Measurements from ENCODE around the gene LUC7L3.

The LUC7L3 gene

DNA sequence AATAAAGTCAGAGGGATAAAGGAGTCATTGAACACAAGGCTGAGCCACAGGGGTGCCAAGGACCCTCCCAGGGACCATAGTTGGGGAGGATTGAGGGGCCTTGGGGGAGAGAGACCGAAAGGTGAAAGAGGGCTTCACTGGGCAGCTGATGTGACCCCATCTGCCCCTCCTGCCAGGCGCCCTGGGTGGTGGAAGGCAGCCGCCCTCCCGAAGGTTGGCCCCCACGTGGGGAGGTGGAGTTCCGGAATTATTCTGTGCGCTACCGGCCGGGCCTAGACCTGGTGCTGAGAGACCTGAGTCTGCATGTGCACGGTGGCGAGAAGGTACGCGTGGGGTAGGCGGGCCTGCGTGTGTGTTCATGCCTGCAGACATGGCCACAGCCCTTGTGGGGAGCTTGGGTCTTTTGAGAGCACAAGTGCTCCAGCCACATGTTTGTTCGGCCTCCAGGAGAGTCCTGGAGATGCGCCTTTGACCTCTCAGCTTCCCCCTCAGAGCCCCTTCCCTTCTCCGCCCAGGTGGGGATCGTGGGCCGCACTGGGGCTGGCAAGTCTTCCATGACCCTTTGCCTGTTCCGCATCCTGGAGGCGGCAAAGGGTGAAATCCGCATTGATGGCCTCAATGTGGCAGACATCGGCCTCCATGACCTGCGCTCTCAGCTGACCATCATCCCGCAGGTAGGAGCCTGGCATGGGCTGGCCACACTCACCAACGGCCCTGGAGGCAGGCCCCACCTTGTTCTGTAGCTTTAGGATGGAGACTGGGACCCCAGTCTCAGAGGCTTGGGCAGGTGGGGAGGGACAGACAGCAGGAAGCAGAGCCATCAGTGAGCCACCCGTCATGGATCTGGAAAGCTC, 35.7 kb upstream of the LUC7L3 start:
- TF ChIP-seq, protein P1, sequence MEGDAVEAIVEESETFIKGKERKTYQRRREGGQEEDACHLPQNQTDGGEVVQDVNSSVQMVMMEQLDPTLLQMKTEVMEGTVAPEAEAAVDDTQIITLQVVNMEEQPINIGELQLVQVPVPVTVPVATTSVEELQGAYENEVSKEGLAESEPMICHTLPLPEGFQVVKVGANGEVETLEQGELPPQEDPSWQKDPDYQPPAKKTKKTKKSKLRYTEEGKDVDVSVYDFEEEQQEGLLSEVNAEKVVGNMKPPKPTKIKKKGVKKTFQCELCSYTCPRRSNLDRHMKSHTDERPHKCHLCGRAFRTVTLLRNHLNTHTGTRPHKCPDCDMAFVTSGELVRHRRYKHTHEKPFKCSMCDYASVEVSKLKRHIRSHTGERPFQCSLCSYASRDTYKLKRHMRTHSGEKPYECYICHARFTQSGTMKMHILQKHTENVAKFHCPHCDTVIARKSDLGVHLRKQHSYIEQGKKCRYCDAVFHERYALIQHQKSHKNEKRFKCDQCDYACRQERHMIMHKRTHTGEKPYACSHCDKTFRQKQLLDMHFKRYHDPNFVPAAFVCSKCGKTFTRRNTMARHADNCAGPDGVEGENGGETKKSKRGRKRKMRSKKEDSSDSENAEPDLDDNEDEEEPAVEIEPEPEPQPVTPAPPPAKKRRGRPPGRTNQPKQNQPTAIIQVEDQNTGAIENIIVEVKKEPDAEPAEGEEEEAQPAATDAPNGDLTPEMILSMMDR (IDR thresholded peaks at IDR 0.05; ENCODE audit: low read depth, low read length), result no peak
- no peak overlapping the region for H3K4me3 ChIP-seq (replicated peaks in 1 of 2; ENCODE audit: low read depth in 2 of 2, low read length in 2 of 2)
- DNase-seq (ENCODE audit: low read depth in 2 of 2), result no peak

DNA sequence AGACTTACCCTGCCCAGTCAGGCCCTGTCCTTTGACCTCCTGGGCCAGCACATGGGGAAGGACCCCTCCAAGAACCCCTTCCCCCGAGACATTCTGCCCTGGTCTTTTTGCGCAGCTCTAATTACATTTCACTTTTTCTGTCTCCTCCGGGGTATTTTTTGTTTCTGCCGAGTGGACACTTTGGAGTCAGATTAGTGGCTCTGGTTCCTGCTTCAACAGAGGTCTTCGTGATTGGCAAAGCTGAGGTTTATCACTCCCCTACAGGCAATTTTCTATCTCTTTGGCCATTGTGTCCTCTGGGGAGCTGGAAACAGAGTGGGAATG, 35.2 kb upstream of the LUC7L3 start:
- no peak overlapping the region for H3K4me3 ChIP-seq (replicated peaks in 1 of 2; ENCODE audit: low read depth in 2 of 2, low read length in 2 of 2)
- DNase-seq (ENCODE audit: low read depth in 2 of 2), result no peak
- TF ChIP-seq, protein P1 (IDR thresholded peaks at IDR 0.05; ENCODE audit: low read depth, low read length), result no peak

- no peak overlapping the region for H3K4me3 ChIP-seq (replicated peaks in 1 of 2; ENCODE audit: low read depth in 2 of 2, low read length in 2 of 2)
- DNase-seq (ENCODE audit: low read depth in 2 of 2), result no peak
- TF ChIP-seq, protein P1 (IDR thresholded peaks at IDR 0.05; ENCODE audit: low read depth, low read length), result no peak
Observed at GRCh38 chr17:50684612-50685333, 34.6 kb upstream of the LUC7L3 start.

DNA sequence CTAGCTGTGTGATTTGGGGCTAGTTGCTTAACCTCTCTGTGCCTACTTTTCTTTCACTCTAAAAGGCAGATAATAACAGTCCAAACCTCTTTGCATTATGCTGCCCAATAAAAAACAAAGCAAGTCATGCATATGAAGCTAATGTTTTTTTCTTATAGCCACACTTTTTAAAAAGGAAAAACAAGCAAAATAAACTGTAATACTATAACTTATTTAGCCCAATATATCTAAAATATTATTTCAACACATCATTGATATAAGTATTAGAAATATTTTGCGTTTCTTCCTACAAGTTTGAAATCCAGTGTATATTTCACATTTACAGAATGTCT, 34.1 kb upstream of the LUC7L3 start:
- TF ChIP-seq, protein P1 (IDR thresholded peaks at IDR 0.05; ENCODE audit: low read depth, low read length), result no peak
- no peak for DNase-seq (ENCODE audit: low read depth in 2 of 2)
- H3K4me3 ChIP-seq (replicated peaks in 1 of 2; ENCODE audit: low read depth in 2 of 2, low read length in 2 of 2), result no peak overlapping the region

- H3K4me3 ChIP-seq (replicated peaks in 1 of 2; ENCODE audit: low read depth in 2 of 2, low read length in 2 of 2), result no peak overlapping the region
- no peak for DNase-seq (ENCODE audit: low read depth in 2 of 2)
- TF ChIP-seq, protein P1 (IDR thresholded peaks at IDR 0.05; ENCODE audit: low read depth, low read length), result no peak
Observed at GRCh38 chr17:50685691-50686493, 33.5 kb upstream of the LUC7L3 start.

GRCh38 chr17:50686494-50687199, 32.8 kb upstream of the LUC7L3 start:
- TF ChIP-seq, protein P1 (IDR thresholded peaks at IDR 0.05; ENCODE audit: low read depth, low read length), result no peak
- DNase-seq (ENCODE audit: low read depth in 2 of 2), result peak; percentile 48 to 81
- H3K4me3 ChIP-seq (replicated peaks in 1 of 2; ENCODE audit: low read depth in 2 of 2, low read length in 2 of 2), result no peak overlapping the region

All from cardiac fibroblast (primary cell).